ENCODE data around the gene GFER. TPM values are rescaled to one million over a fixed set of nuclear protein-coding genes. Genes with fewer than 3 reads are reported as not detected.
A peak's percentile ranks its signal among the peaks of the same experiment; 100 is the strongest.

GFER gene
- total RNA-seq, 1 donor from 2014 or later = 19.7 TPM

DNA sequence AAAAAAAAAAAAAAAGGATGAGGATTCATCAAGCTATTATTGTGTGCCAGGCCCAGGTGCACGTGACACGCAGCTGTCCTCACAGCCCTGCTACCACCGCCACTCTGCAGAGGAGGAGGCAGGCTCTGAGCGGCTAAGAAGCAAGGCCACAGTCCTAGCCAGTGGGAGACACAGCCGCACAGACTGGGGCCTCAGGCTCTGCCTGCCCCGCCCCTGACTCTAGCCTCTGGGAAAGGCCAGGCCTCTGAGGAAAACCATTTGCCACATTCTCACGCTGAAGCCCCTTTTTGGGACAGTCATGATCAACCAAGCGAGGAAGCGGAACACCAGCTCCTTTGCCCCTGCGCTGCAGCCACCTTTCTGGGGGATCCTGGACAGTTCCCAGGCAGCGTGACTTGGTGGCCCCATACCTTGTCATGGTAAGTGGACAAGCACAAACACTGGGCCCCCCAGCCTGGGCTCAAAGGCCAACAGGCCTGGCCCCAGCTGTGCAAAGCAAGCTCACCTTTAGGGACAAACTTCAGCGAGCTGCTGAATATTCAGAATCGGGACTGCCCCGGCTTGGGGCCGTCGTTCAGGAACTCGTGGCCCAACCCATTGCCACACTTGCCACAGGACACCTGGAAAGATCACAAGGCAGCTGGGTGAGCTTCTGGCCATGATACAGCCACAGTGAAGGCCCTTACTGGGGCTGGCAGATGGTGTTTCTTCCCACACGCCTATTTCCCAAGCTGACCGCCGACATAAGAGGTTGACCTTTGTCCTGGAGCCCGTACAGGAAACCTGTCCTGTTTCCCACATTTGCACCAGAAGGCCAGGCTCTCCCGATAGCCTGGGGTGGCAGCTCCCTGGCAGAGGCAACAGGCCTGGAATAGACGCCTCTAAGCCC, 43.5 kb upstream of the GFER start:
- DNase-seq (ENCODE audit: low spot score) = no peak
- no peaks in the 10 kb centered on the region for H3K9me3 Mint-ChIP-seq (ENCODE audit: low read depth)
- peaks cover 10% of the 10 kb centered on the region for H3K36me3 Mint-ChIP-seq (ENCODE audit: low read depth)
- H3K4me1 Mint-ChIP-seq (ENCODE audit: low read depth) = peaks cover 20% of the 10 kb centered on the region
- no peak for TF ChIP-seq CTCF (IDR thresholded peaks at IDR 0.05)
- no peak overlapping the region for H3K27ac Mint-ChIP-seq (ENCODE audit: unreplicated experiment)
- no peak overlapping the region for H3K4me3 Mint-ChIP-seq (ENCODE audit: unreplicated experiment)
- no peaks in the 10 kb centered on the region for H3K27me3 Mint-ChIP-seq (ENCODE audit: low read depth)

GRCh38 chr16:1941162-1942046, 42.6 kb upstream of the GFER start:
- H3K27me3 Mint-ChIP-seq (ENCODE audit: low read depth) = no peaks in the 10 kb centered on the region
- no peaks in the 10 kb centered on the region for H3K9me3 Mint-ChIP-seq (ENCODE audit: low read depth)
- no peak for TF ChIP-seq CTCF (IDR thresholded peaks at IDR 0.05)
- H3K4me3 Mint-ChIP-seq (ENCODE audit: unreplicated experiment) = peak overlapping the region; percentile 85
- peak overlapping the region; percentile 27 for H3K27ac Mint-ChIP-seq (ENCODE audit: unreplicated experiment)
- H3K36me3 Mint-ChIP-seq (ENCODE audit: low read depth) = peaks cover 10% of the 10 kb centered on the region
- no peak for DNase-seq (ENCODE audit: low spot score)
- H3K4me1 Mint-ChIP-seq (ENCODE audit: low read depth) = peaks cover 20% of the 10 kb centered on the region

GRCh38 chr16:1942047-1942809, 41.8 kb upstream of the GFER start:
- TF ChIP-seq CTCF (IDR thresholded peaks at IDR 0.05) = no peak
- Mint-ChIP-seq H3K4me1 (ENCODE audit: low read depth) (peaks cover 20% of the 10 kb centered on the region), H3K27me3 (ENCODE audit: low read depth) (no peaks in the 10 kb centered on the region), H3K9me3 (ENCODE audit: low read depth) (no peaks in the 10 kb centered on the region), H3K36me3 (ENCODE audit: low read depth) (peaks cover 7% of the 10 kb centered on the region), H3K4me3 (ENCODE audit: unreplicated experiment) (peak overlapping the region; percentile 85), H3K27ac (ENCODE audit: unreplicated experiment) (peak overlapping the region; percentile 66)
- peak; percentile 89 for DNase-seq (ENCODE audit: low spot score)

GRCh38 chr16:1942810-1943726, 40.9 kb upstream of the GFER start, which contains the start of gene MSRB1:
Gene MSRB1 (minus strand): TSS chr16:1943199. CDS start chr16:1943156, 43 bp downstream.
- H3K27ac Mint-ChIP-seq (ENCODE audit: unreplicated experiment) = peak within 1 kb of the TSS; percentile 66
- peak within 1 kb of the TSS; percentile 85 for H3K4me3 Mint-ChIP-seq (ENCODE audit: unreplicated experiment)
- peaks cover 5% of the 10 kb centered on the region for H3K36me3 Mint-ChIP-seq (ENCODE audit: low read depth)
- no peaks in the 10 kb centered on the region for H3K27me3 Mint-ChIP-seq (ENCODE audit: low read depth)
- no peak for TF ChIP-seq CTCF (IDR thresholded peaks at IDR 0.05)
- H3K9me3 Mint-ChIP-seq (ENCODE audit: low read depth) = no peaks in the 10 kb centered on the region
- peak; percentile 100 for DNase-seq (ENCODE audit: low spot score)
- H3K4me1 Mint-ChIP-seq (ENCODE audit: low read depth) = peaks cover 20% of the 10 kb centered on the region
